ENCODE measurements around the gene SLC25A38. TPM values are rescaled to one million over a fixed set of nuclear protein-coding genes. Genes with fewer than 3 reads are reported as not detected.

Gene SLC25A38
- total and polyA plus RNA-seq, 2 experiments from 2014 or later: 19.8 to 61.9 TPM

DNA sequence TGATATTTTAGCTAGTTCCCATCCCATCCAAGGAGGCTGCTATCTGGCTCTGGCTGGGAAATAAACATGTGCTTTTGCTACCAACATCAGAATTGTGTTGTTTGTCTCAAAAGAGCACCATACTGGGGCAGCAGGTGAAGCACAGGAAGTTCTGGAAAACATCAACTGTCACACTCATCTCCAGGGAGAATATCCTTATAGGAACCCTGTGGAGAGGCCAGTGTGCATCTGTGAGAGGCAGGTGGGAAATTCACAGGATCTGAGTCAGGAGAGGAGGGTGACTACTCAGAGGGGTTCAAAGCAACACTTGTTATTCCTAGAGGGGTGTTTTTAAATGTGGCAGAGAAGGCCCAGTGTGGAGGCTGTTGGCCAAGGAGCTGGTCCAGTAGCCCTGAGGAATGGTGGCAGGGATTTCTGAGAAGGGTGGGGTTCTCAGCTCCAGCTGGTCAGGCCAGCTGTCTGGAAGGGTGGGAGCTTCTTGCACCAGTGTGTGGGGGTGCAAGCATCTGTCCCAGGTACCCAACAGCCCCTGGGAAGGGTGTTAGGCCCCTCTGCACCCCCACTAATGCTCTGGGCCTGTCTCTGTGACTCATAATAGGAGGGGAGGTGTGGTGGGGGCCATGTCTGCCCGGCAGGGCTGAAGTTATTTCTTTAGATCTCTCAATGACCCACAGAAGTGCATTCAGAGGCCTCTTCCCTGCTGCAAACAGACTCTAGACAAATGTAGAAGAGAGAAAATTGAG, 52.0 kb downstream of the SLC25A38 start:
- H3K27me3 Mint-ChIP-seq (ENCODE audit: insufficient read depth, low read depth, poor library complexity): peaks cover 4% of the 10 kb centered on the region
- H3F3A ChIP-seq (replicated peaks; ENCODE audit: low read depth): no peaks in the 10 kb centered on the region
- no peak for TF ChIP-seq ZNF462 (CRISPR knock-in tag; IDR thresholded peaks at IDR 0.05)
- no peak for TF ChIP-seq EZH2phosphoT487 (IDR thresholded peaks at IDR 0.05; ENCODE audit: unreplicated experiment)
- TF ChIP-seq CTCF (conservative IDR thresholded peaks at IDR 0.05; ENCODE audit: low read depth in 2 of 2): no peak
- TF ChIP-seq ZNF114 (CRISPR knock-in tag; IDR thresholded peaks at IDR 0.05): no peak
- TF ChIP-seq POLR2AphosphoS5 (IDR thresholded peaks at IDR 0.05; ENCODE audit: low read depth): no peak
- TF ChIP-seq ZNF331 (CRISPR knock-in tag; IDR thresholded peaks at IDR 0.05; ENCODE audit: low read depth): no peak
- no peak for TF ChIP-seq NANOG (IDR thresholded peaks at IDR 0.05; ENCODE audit: borderline replicate concordance)
- TF ChIP-seq, protein P1, sequence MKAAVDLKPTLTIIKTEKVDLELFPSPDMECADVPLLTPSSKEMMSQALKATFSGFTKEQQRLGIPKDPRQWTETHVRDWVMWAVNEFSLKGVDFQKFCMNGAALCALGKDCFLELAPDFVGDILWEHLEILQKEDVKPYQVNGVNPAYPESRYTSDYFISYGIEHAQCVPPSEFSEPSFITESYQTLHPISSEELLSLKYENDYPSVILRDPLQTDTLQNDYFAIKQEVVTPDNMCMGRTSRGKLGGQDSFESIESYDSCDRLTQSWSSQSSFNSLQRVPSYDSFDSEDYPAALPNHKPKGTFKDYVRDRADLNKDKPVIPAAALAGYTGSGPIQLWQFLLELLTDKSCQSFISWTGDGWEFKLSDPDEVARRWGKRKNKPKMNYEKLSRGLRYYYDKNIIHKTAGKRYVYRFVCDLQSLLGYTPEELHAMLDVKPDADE (IDR thresholded peaks at IDR 0.05): no peak
- TF ChIP-seq EZH2 (IDR thresholded peaks at IDR 0.05; ENCODE audit: low read depth, unreplicated experiment): no peak
- TF ChIP-seq, protein P2, sequence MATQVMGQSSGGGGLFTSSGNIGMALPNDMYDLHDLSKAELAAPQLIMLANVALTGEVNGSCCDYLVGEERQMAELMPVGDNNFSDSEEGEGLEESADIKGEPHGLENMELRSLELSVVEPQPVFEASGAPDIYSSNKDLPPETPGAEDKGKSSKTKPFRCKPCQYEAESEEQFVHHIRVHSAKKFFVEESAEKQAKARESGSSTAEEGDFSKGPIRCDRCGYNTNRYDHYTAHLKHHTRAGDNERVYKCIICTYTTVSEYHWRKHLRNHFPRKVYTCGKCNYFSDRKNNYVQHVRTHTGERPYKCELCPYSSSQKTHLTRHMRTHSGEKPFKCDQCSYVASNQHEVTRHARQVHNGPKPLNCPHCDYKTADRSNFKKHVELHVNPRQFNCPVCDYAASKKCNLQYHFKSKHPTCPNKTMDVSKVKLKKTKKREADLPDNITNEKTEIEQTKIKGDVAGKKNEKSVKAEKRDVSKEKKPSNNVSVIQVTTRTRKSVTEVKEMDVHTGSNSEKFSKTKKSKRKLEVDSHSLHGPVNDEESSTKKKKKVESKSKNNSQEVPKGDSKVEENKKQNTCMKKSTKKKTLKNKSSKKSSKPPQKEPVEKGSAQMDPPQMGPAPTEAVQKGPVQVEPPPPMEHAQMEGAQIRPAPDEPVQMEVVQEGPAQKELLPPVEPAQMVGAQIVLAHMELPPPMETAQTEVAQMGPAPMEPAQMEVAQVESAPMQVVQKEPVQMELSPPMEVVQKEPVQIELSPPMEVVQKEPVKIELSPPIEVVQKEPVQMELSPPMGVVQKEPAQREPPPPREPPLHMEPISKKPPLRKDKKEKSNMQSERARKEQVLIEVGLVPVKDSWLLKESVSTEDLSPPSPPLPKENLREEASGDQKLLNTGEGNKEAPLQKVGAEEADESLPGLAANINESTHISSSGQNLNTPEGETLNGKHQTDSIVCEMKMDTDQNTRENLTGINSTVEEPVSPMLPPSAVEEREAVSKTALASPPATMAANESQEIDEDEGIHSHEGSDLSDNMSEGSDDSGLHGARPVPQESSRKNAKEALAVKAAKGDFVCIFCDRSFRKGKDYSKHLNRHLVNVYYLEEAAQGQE (IDR thresholded peaks at IDR 0.05; ENCODE audit: unreplicated experiment): no peak
- TF ChIP-seq STAT1 (IDR thresholded peaks at IDR 0.05; ENCODE audit: unreplicated experiment): no peak
- no peak for TF ChIP-seq CREB1 (CRISPR knock-in tag; IDR thresholded peaks at IDR 0.05; ENCODE audit: low read depth)
- TF ChIP-seq JUNB (IDR thresholded peaks at IDR 0.05; ENCODE audit: unreplicated experiment): no peak
- H3K27ac Mint-ChIP-seq: no peak overlapping the region; the same call in 1 of the 2 replicates
- ATAC-seq: no peak
- no peaks in the 10 kb centered on the region for H3K36me3 Mint-ChIP-seq (ENCODE audit: low read depth)
- H3K36me3 ChIP-seq (ENCODE audit: insufficient read depth): no peaks in the 10 kb centered on the region
- no peak overlapping the region for H3K4me3 Mint-ChIP-seq
- DNase-seq (ENCODE audit: low spot score): no peak
- H3K4me2 ChIP-seq: no peak overlapping the region
- no peaks in the 10 kb centered on the region for H3K9me3 Mint-ChIP-seq
- H3K79me2 ChIP-seq (replicated peaks; ENCODE audit: insufficient read depth): no peaks in the 10 kb centered on the region
- H3K9me2 ChIP-seq (ENCODE audit: insufficient read depth): peaks cover 7% of the 10 kb centered on the region; the same call in 1 of the 2 replicates
- H3K4me1 Mint-ChIP-seq: peaks cover 6% of the 10 kb centered on the region; the same call in 1 of the 3 replicates
- no peaks in the 10 kb centered on the region for H3K4me1 ChIP-seq (ENCODE audit: insufficient read depth)
- no peaks in the 10 kb centered on the region for H4K20me1 ChIP-seq (replicated peaks; ENCODE audit: insufficient read depth)
- H2AFZ ChIP-seq: 0 out of 2 replicates have a peak overlapping the region, but pooled peaks have one; percentile 32
- no peak overlapping the region for H3K4me3 ChIP-seq
- no peaks in the 10 kb centered on the region for H3K27me3 ChIP-seq (ENCODE audit: insufficient read depth)
- no peak overlapping the region for H3K27ac ChIP-seq (ENCODE audit: low read depth)
